PFSK-1 (cell line): ENCODE results near the gene ELF4. TPM values are rescaled to one million over a fixed set of nuclear protein-coding genes. Genes with fewer than 3 reads are reported as not detected.

Source experiments
- FOXP2 ChIP-seq: optimal IDR thresholded peaks from 2 replicates; pipeline ENCODE3; 2011; ENCODE audit warnings: borderline replicate concordance, control low read depth, inconsistent platforms; ENCODE audit not compliant: insufficient read depth; ENCODE audit errors: extremely low read length, extremely low read depth
- POLR2AphosphoS5 ChIP-seq: IDR thresholded peaks from 2 replicates; pipeline ENCODE4 v1.6.1; 2012; ENCODE audit warnings: low read depth, mild to moderate bottlenecking, control low read depth, low read length, moderate library complexity
- REST ChIP-seq, 2 experiments: IDR thresholded peaks; 2 replicates each; pipeline versions ENCODE4 v1.6.1 to v1.8.0; 2011 to 2012; ENCODE audit warnings: low read depth in 2 of 2, low read length in 2 of 2, control low read depth in 1 of 2, inconsistent platforms in 1 of 2, mild to moderate bottlenecking in 1 of 2, moderate library complexity in 1 of 2; ENCODE audit not compliant: insufficient read depth in 1 of 2
- SIN3A ChIP-seq: IDR thresholded peaks from 2 replicates; pipeline ENCODE4 v1.6.1; 2012; ENCODE audit warnings: mild to moderate bottlenecking, low read length, moderate library complexity, borderline replicate concordance; ENCODE audit not compliant: insufficient read depth
- TAF1 ChIP-seq: IDR thresholded peaks from 2 replicates; pipeline ENCODE4 v1.6.1; 2012; ENCODE audit warnings: low read length, control low read depth, borderline replicate concordance; ENCODE audit not compliant: insufficient read depth
- polyA plus RNA-seq: library from polyadenylated mRNA; unstranded; fragments of >200 nt; gene quantifications from one replicate; pipeline ENCODE4 v1.2.1, GENCODE V29; 2012; ENCODE audit warnings: low read depth, missing spikeins; ENCODE audit not compliant: insufficient read length

ELF4 gene
- 21.2 TPM for polyA plus RNA-seq

GRCh38 chrX:130110379-130111219 lies at the start of gene ELF4:
ELF4 (minus strand) TSS chrX:130110497; CDS start chrX:130081330, 29,167 bp downstream.
- TF ChIP-seq REST (IDR thresholded peaks at IDR 0.05; ENCODE audit: insufficient read depth in 1 of 2, low read depth in 2 of 2, low read length in 2 of 2) (no peak), TAF1 (no peak), SIN3A (no peak), FOXP2 (no peak), POLR2AphosphoS5 (no peak)

- TF ChIP-seq REST (IDR thresholded peaks at IDR 0.05; ENCODE audit: insufficient read depth in 1 of 2, low read depth in 2 of 2, low read length in 2 of 2) = no peak
- no peak for TF ChIP-seq SIN3A
- no peak for TF ChIP-seq TAF1
- no peak for TF ChIP-seq POLR2AphosphoS5
- TF ChIP-seq FOXP2 = no peak
Measured at GRCh38 chrX:130159776-130160175, 49.5 kb upstream of the ELF4 start.

- no peak for TF ChIP-seq REST (IDR thresholded peaks at IDR 0.05; ENCODE audit: insufficient read depth in 1 of 2, low read depth in 2 of 2, low read length in 2 of 2)
- TF ChIP-seq TAF1 = no peak
- TF ChIP-seq POLR2AphosphoS5 = no peak
- TF ChIP-seq FOXP2 = no peak
- no peak for TF ChIP-seq SIN3A
Measured at GRCh38 chrX:130158311-130158710, 48.0 kb upstream of the ELF4 start.

- TF ChIP-seq POLR2AphosphoS5 = no peak
- no peak for TF ChIP-seq REST (IDR thresholded peaks at IDR 0.05; ENCODE audit: insufficient read depth in 1 of 2, low read depth in 2 of 2, low read length in 2 of 2)
- TF ChIP-seq TAF1 = no peak
- TF ChIP-seq FOXP2 = no peak
- no peak for TF ChIP-seq SIN3A
Measured at GRCh38 chrX:130155564-130155963, 45.3 kb upstream of the ELF4 start.
